Testis (tissue), 3 donors: ENCODE data around the gene ANKRD22. TPM values are rescaled to one million over a fixed set of nuclear protein-coding genes. Genes with fewer than 3 reads are reported as not detected.

Experiments used
- DNase-seq: peaks from one replicate; pipeline ENCODE4 v3.0.0-alpha.2; 2019
- H3K27ac ChIP-seq, 2 donors: fragments of 200-600 bp; sonication (generic); one replicate each; pipeline ENCODE4 v1.5.1; 2019
- H3K27me3 ChIP-seq: fragments of 200-600 bp; sonication (generic); one replicate; pipeline ENCODE4 v1.5.1; 2019
- H3K36me3 ChIP-seq: fragments of 200-600 bp; sonication (generic); one replicate; pipeline ENCODE4 v1.5.1; 2017; ENCODE audit warnings: low read depth; ENCODE audit errors: missing control alignments
- H3K4me1 ChIP-seq: fragments of 200-600 bp; sonication (generic); one replicate; pipeline ENCODE4 v1.5.1; 2019
- H3K4me3 ChIP-seq, 2 donors: fragments of 200-600 bp; sonication (generic); one replicate each; pipeline ENCODE4 v1.5.1; 2017 to 2019
- H3K9me3 ChIP-seq: fragments of 200-600 bp; sonication (generic); one replicate; pipeline ENCODE4 v1.5.1; 2017
- POLR2A ChIP-seq: fragments of 450-650 bp; IDR thresholded peaks from one replicate; pipeline ENCODE4 v1.6.1; 2017; ENCODE audit warnings: antibody characterized with exemption, mild to moderate bottlenecking, moderate library complexity
- WGBS, 2 donors: methylation state at CpG; one replicate each; pipeline ENCODE4 v1.1.5; 2018; 5-methylcytosine and 5-hydroxymethylcytosine counted together
- intact Hi-C: fragments of 100-400 bp; cut with DNase I; formaldehyde crosslinking; loops from one replicate; pipeline ENCODE4 v1.15.1; 2023; ENCODE audit warnings: low total_unique reads
- polyA plus RNA-seq: library from polyadenylated mRNA; stranded (reverse); fragments of 350-450 nt; fragmentation: Illumina TruSeq; extraction: RNeasy Lipid Tissue Mini Kit (QIAGEN cat#74804); gene quantifications from one replicate; pipeline ENCODE4 v1.2.3, GENCODE V29; 2014; ENCODE audit warnings: low read depth, low replicate concordance; ENCODE audit not compliant: insufficient read depth
- total RNA-seq, 2 donors: library from RNA; depleted of rRNA; stranded (reverse); fragments of >200 nt; gene quantifications; one replicate each; pipeline ENCODE4 v1.2.3, GENCODE V29; 2016
- TF ChIP-seq, protein P1 (sequence below), 3 experiments: fragments of 450-650 bp in 2 of 3; fragments of 200-600 bp in 1 of 3; sonication (generic) in 1 of 3; IDR thresholded peaks; one replicate each; pipeline ENCODE4 v1.5.1; 2016 to 2019; ENCODE audit warnings: antibody characterized with exemption in 3 of 3, mild to moderate bottlenecking in 2 of 3, moderate library complexity in 1 of 3

The ANKRD22 gene
- total and polyA plus RNA-seq, 3 donors from 2014 or later: 0.31 to 1.3 TPM; not detected in 1

GRCh38 chr10:88793712-88794299 lies 57.8 kb downstream of the ANKRD22 start:
- Histone ChIP-seq H3K36me3 (no peaks in the 10 kb centered on the region), H3K4me3 (no peak overlapping the region), H3K9me3 (no peaks in the 10 kb centered on the region), H3K27ac (no peak overlapping the region), H3K27me3 (no peaks in the 10 kb centered on the region), H3K4me1 (no peaks in the 10 kb centered on the region)
- no peak for DNase-seq
- TF ChIP-seq, protein P1, sequence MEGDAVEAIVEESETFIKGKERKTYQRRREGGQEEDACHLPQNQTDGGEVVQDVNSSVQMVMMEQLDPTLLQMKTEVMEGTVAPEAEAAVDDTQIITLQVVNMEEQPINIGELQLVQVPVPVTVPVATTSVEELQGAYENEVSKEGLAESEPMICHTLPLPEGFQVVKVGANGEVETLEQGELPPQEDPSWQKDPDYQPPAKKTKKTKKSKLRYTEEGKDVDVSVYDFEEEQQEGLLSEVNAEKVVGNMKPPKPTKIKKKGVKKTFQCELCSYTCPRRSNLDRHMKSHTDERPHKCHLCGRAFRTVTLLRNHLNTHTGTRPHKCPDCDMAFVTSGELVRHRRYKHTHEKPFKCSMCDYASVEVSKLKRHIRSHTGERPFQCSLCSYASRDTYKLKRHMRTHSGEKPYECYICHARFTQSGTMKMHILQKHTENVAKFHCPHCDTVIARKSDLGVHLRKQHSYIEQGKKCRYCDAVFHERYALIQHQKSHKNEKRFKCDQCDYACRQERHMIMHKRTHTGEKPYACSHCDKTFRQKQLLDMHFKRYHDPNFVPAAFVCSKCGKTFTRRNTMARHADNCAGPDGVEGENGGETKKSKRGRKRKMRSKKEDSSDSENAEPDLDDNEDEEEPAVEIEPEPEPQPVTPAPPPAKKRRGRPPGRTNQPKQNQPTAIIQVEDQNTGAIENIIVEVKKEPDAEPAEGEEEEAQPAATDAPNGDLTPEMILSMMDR (IDR thresholded peaks at IDR 0.05): no peak
- TF ChIP-seq POLR2A: no peak
- 70 to 74% methylated on average over 2 of the region's 2 CpGs for WGBS, 2 donors
- intact Hi-C loops: no loop called here

DNA sequence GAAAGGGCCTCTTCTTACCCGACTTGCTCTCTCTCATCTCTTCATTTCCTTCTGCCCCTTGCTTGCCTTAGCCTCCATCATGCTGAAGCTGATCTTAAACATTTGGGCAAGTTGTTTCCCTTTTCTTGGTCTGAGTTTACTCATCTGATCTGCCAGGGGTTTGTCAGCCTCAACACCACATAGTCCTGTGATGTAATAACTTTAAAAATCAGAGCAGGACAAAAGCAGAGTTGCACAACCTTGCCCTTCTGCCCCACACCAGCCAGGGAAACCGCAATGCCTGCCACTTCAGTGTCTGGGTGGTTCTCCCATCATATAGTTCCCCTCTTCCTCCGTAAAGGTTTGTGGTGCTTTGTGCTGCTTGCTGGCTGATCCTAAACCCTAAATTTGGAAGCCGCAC lies 59.0 kb downstream of the ANKRD22 start:
- Histone ChIP-seq H3K4me3 (no peak overlapping the region), H3K27me3 (no peaks in the 10 kb centered on the region), H3K9me3 (no peaks in the 10 kb centered on the region), H3K36me3 (no peaks in the 10 kb centered on the region), H3K4me1 (no peaks in the 10 kb centered on the region), H3K27ac (no peak overlapping the region)
- peak; percentile 16 for DNase-seq
- intact Hi-C loops: no loop called here
- TF ChIP-seq POLR2A: no peak
- TF ChIP-seq, protein P1 (IDR thresholded peaks at IDR 0.05): no peak
- WGBS, 2 donors: 79 to 85% methylated on average over 4 of the region's 4 CpGs

DNA sequence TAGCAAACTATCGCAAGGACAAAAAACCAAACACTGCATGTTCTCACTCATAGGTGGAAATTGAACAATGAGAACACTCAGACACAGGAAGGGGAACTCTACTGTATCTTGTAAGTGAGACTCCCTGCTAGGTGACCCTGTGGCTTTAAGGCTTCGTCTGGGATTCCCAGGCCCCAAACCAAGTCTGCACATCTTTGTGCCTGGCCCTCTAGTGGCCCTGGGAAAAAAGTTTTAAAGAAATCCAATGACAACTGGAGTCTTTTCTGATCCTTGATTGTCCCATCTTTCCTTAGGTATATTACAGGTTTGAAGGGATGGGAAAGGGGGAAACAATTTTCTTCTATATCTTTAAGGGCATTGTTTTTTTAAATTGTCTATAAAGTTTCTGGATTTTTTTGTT lies 59.7 kb downstream of the ANKRD22 start:
- H3K9me3 ChIP-seq: no peaks in the 10 kb centered on the region
- no peaks in the 10 kb centered on the region for H3K27me3 ChIP-seq
- H3K4me3 ChIP-seq: no peak overlapping the region
- TF ChIP-seq POLR2A: no peak
- TF ChIP-seq, protein P1 (IDR thresholded peaks at IDR 0.05): peak in 2 of 3 experiments; percentile 20 to 28
- no peak overlapping the region for H3K27ac ChIP-seq
- no peaks in the 10 kb centered on the region for H3K4me1 ChIP-seq
- no peaks in the 10 kb centered on the region for H3K36me3 ChIP-seq
- WGBS, 2 donors: 59 to 62% methylated on average over 2 of the region's 2 CpGs
- intact Hi-C loops: no loop called here
- peak; percentile 15 for DNase-seq

DNA sequence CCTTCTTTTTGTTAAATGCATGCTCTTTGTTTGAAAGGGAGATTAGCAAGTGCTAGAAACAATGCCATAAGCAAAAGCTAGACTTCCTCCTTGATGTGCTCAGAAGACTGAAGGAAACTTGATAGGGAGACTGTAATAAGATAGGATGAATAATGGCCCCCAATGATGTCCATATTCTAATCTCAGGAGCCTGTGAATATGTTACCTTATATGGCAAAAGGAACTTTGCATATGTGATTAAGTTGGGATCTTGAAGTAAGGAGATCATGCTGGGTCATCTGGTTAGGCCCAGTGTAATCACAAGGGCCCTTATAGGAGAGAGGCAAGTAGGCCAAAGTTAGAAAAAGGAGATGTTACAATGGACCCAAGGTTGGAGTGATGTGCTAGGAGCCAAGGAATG lies 62.7 kb downstream of the ANKRD22 start:
- TF ChIP-seq, protein P1 (IDR thresholded peaks at IDR 0.05): no peak
- no peak for TF ChIP-seq POLR2A
- no peak overlapping the region for H3K4me3 ChIP-seq
- intact Hi-C loops: no loop called here
- no peak overlapping the region for H3K27ac ChIP-seq
- no peaks in the 10 kb centered on the region for H3K27me3 ChIP-seq
- H3K9me3 ChIP-seq: no peaks in the 10 kb centered on the region
- no peaks in the 10 kb centered on the region for H3K36me3 ChIP-seq
- no peaks in the 10 kb centered on the region for H3K4me1 ChIP-seq
- DNase-seq: no peak

- Histone ChIP-seq H3K9me3 (no peaks in the 10 kb centered on the region), H3K36me3 (no peaks in the 10 kb centered on the region), H3K4me1 (no peaks in the 10 kb centered on the region), H3K27me3 (no peaks in the 10 kb centered on the region), H3K27ac (no peak overlapping the region), H3K4me3 (no peak overlapping the region)
- intact Hi-C loops: no loop called here
- 85 to 90% methylated on average over 5 of the region's 5 CpGs for WGBS, 2 donors
- TF ChIP-seq, protein P1 (IDR thresholded peaks at IDR 0.05): no peak
- TF ChIP-seq POLR2A: no peak
- no peak for DNase-seq
Observed at GRCh38 chr10:88787463-88787862, 64.2 kb downstream of the ANKRD22 start.
